ENCODE results near the gene TSSK3. TPM values are rescaled to one million over a fixed set of nuclear protein-coding genes. Genes with fewer than 3 reads are reported as not detected.

The TSSK3 gene
- total RNA-seq, 1 experiment from 2014 or later, result 1.6 TPM

- no peak overlapping the region for H3K27ac ChIP-seq (ENCODE audit: low read depth, low read length)
- no peak overlapping the region for H3K9ac ChIP-seq (ENCODE audit: low read length)
- H3K27me3 ChIP-seq (ENCODE audit: insufficient read depth, low read length), result no peaks in the 10 kb centered on the region
- H3K36me3 ChIP-seq (ENCODE audit: control insufficient read depth in 1 of 2, insufficient read depth in 2 of 2, low read length in 2 of 2), result peaks cover 0 to 11% of the 10 kb centered on the region in 2 experiments; a peak in 2 of 4 replicates
- no TSS peak for BruUV-seq (replicated peaks)
- RAD21 ChIA-PET (ENCODE audit: low non-redundant PET in 1 of 2, low total read pairs in 2 of 2, uncharacterized antibody in 2 of 2, unreplicated experiment in 2 of 2), result no interaction called here
- CTCF ChIA-PET, result no interaction called here
- H3K9me2 ChIP-seq (ENCODE audit: insufficient read depth), result no peaks in the 10 kb centered on the region
- POLR2A ChIA-PET, result no interaction called here
- ATAC-seq (no peak), DNase-seq (ENCODE audit: low read depth, low spot score) (no peak)
- H3K4me3 ChIP-seq (replicated peaks in 1 of 2; ENCODE audit: low read depth in 1 of 2, low read length in 2 of 2), result no peak overlapping the region
- no peaks in the 10 kb centered on the region for H3K9me3 ChIP-seq (ENCODE audit: control insufficient read depth in 1 of 2, insufficient read depth in 1 of 2, low read depth in 1 of 2, low read length in 2 of 2)
- H3K79me2 ChIP-seq (ENCODE audit: insufficient read depth, low read length), result no peaks in the 10 kb centered on the region
- H3K4me1 ChIP-seq (ENCODE audit: control insufficient read depth in 1 of 2, insufficient read depth in 2 of 2, low read length in 2 of 2), result no peaks in the 10 kb centered on the region
- no peak overlapping the region for H3K4me2 ChIP-seq (ENCODE audit: low read length)
- H4K20me1 ChIP-seq (ENCODE audit: insufficient read depth), result no peaks in the 10 kb centered on the region
- intact Hi-C loops (cut with micrococcal nuclease), result no loop called here
- H2AFZ ChIP-seq (ENCODE audit: low read depth, low read length, poor library complexity, severe bottlenecking), result no peak overlapping the region
- TF ChIP-seq, protein P1, sequence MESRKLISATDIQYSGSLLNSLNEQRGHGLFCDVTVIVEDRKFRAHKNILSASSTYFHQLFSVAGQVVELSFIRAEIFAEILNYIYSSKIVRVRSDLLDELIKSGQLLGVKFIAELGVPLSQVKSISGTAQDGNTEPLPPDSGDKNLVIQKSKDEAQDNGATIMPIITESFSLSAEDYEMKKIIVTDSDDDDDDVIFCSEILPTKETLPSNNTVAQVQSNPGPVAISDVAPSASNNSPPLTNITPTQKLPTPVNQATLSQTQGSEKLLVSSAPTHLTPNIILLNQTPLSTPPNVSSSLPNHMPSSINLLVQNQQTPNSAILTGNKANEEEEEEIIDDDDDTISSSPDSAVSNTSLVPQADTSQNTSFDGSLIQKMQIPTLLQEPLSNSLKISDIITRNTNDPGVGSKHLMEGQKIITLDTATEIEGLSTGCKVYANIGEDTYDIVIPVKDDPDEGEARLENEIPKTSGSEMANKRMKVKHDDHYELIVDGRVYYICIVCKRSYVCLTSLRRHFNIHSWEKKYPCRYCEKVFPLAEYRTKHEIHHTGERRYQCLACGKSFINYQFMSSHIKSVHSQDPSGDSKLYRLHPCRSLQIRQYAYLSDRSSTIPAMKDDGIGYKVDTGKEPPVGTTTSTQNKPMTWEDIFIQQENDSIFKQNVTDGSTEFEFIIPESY (IDR thresholded peaks at IDR 0.05; ENCODE audit: extremely low read depth, insufficient replicate concordance, low read length), result no peak
- TF ChIP-seq SRF (IDR thresholded peaks at IDR 0.05; ENCODE audit: low read depth) (no peak), EZH2phosphoT487 (IDR thresholded peaks at IDR 0.05; ENCODE audit: borderline replicate concordance) (no peak), SP1 (IDR thresholded peaks at IDR 0.05; ENCODE audit: low read depth) (no peak), CBX3 (IDR thresholded peaks at IDR 0.05; ENCODE audit: low read depth) (no peak), ATF3 (IDR thresholded peaks at IDR 0.05) (no peak), MAX (IDR thresholded peaks at IDR 0.05) (no peak), POLR2AphosphoS5 (IDR thresholded peaks at IDR 0.05; ENCODE audit: low read depth, low read length) (no peak), EZH2 (IDR thresholded peaks at IDR 0.05) (no peak), EGR1 (IDR thresholded peaks at IDR 0.05; ENCODE audit: low read depth) (no peak), ZFX (IDR thresholded peaks at IDR 0.05) (no peak), SIN3A (IDR thresholded peaks at IDR 0.05; ENCODE audit: low read depth) (no peak)
- TF ChIP-seq, protein P2, sequence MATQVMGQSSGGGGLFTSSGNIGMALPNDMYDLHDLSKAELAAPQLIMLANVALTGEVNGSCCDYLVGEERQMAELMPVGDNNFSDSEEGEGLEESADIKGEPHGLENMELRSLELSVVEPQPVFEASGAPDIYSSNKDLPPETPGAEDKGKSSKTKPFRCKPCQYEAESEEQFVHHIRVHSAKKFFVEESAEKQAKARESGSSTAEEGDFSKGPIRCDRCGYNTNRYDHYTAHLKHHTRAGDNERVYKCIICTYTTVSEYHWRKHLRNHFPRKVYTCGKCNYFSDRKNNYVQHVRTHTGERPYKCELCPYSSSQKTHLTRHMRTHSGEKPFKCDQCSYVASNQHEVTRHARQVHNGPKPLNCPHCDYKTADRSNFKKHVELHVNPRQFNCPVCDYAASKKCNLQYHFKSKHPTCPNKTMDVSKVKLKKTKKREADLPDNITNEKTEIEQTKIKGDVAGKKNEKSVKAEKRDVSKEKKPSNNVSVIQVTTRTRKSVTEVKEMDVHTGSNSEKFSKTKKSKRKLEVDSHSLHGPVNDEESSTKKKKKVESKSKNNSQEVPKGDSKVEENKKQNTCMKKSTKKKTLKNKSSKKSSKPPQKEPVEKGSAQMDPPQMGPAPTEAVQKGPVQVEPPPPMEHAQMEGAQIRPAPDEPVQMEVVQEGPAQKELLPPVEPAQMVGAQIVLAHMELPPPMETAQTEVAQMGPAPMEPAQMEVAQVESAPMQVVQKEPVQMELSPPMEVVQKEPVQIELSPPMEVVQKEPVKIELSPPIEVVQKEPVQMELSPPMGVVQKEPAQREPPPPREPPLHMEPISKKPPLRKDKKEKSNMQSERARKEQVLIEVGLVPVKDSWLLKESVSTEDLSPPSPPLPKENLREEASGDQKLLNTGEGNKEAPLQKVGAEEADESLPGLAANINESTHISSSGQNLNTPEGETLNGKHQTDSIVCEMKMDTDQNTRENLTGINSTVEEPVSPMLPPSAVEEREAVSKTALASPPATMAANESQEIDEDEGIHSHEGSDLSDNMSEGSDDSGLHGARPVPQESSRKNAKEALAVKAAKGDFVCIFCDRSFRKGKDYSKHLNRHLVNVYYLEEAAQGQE (IDR thresholded peaks at IDR 0.05; ENCODE audit: low read depth), result no peak
Measured at GRCh38 chr1:32363713-32364112, 1.4 kb downstream of the TSSK3 start.

All from HCT116 (cell line).